ENCODE measurements around the gene DST.

DST gene

DNA sequence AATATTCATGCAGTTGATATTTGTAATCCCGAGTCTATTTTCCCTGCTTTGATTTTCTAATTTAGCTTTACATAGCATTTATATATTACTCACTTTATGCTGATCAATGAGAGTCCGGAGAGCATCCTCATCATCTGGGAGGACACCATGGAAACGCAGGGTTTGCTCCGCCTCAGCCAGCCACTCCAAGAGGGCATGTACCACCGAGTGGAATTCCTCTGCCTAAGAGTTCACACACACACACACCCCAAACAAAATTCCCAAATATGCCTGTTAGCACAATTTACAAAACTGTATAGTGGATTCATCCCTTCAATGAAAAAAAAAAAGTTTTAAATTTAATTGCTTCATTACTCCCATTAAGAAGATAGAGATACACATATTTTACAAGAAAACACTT lies 160.7 kb downstream of the DST start:
- no peak for DNase-seq (ENCODE audit: low spot score)

DNA sequence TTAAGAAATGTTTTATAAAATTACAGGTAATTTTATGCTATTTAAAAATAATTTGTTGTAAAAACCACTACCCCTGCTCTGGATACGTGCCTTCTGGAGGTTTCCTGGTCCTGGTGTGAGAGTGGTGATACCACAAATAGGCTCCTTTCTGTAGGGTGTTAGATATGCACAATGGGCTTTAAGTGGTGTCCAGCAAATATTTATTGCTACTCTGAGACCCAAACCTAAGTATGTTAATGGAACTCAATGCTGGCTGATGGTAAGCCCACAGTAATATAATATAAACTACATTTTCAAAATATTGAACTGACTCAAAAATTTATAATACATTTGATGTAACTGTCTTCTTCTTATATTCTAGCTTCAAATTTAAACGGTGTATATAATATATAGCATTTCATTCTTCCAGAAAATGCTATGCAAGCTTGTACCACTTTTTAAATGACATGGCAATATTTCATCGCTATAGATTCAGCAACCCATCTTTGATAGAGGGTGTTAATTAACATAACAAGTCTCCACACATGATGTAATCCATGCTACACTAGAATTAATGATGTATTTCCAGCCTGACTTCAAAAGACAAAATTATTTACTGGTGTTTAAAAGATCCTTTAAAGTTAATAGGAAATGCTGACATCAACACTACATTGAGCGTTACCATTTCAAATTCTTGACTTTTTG lies 161.9 kb downstream of the DST start:
- no peak for DNase-seq (ENCODE audit: low spot score)

DNA sequence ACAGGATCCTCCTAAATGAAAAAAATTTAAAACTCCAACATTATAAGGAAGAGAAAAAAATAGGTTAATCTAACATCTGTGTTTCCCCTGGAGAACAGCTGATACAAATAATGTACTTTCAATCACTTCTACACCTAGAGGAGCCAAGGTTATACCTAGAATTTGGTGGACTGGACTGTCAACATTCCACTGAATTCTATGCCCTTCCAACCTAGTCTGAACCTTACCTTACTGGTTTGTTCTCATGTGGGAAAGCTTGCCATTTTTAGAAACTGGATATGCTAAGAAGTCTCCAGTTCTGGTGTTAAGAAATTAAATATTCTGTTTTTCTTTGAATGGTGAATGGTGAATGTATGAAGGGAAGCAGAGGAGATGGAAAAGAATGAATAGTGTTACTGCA lies 162.4 kb downstream of the DST start:
- no peak for DNase-seq (ENCODE audit: low spot score)

- no peak for DNase-seq (ENCODE audit: low spot score)
Measured at GRCh38 chr6:56479381-56479780, 163.3 kb downstream of the DST start.

GRCh38 chr6:56478202-56478601 lies 164.5 kb downstream of the DST start:
- no peak for DNase-seq (ENCODE audit: low spot score)

DNA sequence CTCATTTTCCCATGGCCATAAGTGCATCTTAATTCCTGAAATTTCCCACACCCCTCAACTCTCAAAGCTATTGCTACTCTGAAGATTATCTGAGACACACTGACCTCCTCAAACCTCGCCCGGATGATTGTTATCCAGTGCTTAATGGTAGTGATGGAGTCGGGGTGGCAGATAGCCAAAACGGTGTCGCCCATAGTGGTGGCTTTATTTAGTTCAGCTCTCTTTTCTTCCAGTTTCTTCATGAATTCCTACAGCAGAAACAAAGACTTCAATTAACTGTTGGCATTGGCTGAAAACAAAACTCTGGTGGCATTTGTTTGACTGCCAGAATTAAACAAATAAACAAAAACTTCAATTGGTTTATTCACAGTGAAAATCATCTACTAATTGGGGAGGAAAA lies 165.4 kb downstream of the DST start:
- no peak for DNase-seq (ENCODE audit: low spot score)

- DNase-seq (ENCODE audit: low spot score) = peak; percentile 20
Measured at GRCh38 chr6:56475736-56476457, 166.8 kb downstream of the DST start.

DNA sequence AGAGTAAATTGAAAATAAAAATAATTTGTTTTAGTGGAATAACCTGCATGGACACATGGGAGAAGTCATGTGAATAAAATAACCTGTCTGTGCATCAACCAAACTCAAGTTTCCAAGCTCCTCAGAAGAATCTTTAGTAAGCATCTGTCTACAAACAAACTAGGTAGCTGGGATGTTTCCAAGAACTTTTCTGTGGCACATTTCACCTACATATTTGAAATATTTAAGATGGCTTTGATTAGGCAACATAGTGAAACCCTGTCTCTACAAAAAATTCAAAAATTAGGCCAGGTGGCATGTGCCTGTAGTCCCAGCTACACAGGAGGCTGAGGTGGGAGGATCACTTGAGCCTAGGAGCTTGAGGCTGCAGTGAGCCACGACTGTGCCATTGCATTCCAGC lies 168.2 kb downstream of the DST start:
- no peak for DNase-seq (ENCODE audit: low spot score)

DNA sequence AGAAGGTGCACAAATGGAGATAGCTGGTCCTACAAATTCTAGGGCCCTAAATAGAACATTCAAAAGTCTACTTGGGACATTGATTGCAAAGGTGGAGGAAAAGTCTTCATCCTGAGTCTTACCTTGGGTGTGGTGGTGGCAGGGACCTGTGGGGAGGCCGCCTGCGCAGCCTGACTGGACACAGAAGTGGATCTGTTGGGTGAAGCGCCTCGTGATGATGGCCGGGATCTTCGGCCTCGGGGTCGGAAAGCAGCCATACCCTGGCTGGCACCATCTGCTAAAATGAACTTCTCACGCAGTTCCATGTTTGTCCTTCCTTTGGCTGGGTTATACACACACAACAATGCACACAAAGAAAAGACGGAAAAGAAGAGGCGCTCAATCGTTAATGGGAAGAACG lies 179.2 kb downstream of the DST start:
- DNase-seq (ENCODE audit: low spot score) = no peak

- DNase-seq (ENCODE audit: low spot score) = no peak
Measured at GRCh38 chr6:56459030-56459805, 183.5 kb downstream of the DST start.

DNA sequence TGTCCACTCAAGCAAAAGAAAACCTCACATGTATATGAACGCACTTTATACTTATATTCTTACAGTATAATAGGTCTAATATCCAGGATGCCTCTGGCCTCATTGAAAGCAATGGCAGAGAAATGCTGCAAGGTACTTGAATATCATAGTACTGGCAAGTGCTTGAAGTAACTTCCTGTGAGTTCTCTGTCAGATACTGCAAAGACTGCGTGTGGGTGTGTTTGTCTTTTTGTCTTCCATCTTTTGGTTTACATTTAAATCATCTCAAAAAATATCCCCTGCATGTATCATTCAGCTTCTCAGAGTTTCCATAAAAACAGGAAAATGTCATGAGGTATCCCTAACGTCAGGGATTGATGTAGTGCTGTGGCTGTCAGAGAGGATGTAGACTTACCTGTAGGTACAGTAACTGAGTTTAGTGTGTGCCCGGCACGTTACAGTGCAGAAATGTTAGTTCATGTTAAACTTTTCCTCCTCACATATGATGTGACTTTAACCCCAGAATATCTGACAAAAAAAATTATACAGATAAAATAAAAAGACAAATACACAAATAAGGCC lies 184.3 kb downstream of the DST start:
- no peak for DNase-seq (ENCODE audit: low spot score)

DNA sequence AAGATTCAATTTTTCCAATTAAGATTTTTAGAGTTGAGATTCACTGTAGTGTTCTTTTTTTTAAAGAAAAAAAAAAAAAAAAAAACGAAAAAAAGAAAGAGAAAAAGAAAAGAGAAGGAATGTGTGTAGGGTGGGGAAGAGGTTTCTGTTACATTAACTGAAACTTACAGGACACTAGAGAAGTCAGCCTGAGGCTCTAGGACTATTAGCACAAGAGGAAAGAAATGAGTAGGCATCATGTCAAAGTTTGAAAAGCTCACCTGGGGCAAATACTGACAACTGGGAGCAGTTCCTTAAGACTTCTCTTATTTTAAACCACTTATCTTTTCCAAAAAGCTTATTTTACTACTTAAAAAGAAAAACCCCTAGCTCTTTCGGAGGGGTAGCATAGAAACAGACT lies 185.9 kb downstream of the DST start:
- DNase-seq (ENCODE audit: low spot score) = no peak

GRCh38 chr6:56450882-56451739 lies 191.6 kb downstream of the DST start:
- DNase-seq (ENCODE audit: low spot score) = no peak

DNA sequence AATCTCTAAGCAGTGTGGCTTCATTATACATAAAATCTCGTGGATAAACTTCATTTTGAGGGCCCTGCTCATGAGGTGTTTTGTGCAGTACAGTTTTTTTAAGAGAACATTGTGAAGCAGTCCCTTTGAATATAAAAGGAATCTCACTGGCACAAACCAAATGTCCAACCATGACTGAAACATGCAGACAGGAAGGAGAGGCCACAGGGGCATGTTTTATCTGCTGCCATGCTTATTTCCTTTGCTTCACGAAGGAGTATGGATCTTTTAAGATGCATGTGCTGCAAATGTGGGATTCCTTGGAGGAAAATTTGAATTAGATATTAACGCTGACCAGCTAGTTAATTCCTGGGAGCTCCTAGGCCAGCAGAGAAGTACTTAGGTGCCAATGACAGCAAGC lies 192.3 kb downstream of the DST start:
- DNase-seq (ENCODE audit: low spot score) = no peak

DNA sequence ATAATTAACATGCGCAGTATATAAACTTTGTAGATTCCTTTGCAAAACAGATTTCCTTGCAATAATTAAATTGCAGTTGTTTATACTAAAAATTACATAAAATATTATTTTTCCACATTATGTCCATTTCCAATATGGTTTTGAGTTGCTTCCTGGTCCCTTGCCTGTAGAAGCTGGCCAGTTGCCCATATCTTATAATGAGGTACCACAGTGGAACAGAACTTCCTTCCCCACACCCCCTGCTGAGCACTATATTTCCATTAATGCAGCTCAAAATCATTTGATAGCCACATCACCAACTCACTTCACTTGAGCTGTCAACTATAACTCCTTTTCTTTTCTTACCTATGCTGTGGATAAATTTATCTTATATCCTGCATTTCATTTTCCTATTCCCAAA lies 194.6 kb downstream of the DST start:
- peak; percentile 9 for DNase-seq (ENCODE audit: low spot score)

GRCh38 chr6:56445818-56446217 lies 196.9 kb downstream of the DST start:
- DNase-seq (ENCODE audit: low spot score) = no peak

DNA sequence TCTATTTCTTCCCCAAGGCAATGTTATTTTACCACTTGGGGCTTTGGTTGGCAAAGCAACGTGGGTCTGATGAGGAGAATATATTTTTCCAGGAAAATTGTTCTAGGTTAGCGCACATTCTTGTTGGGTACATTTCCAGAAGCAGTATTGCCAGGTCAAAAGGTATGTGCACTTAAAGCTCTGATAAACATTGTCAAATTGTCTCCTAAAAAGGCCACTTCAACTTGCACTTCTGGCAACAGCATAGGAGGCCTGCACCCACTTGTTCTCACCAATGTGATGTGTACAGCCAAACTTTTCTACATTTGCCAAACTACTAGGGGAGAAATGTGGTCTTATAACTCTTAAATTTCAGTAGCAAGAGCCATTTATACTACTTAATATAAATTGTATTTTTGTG lies 197.8 kb downstream of the DST start:
- DNase-seq (ENCODE audit: low spot score) = no peak

- peak; percentile 94 for DNase-seq (ENCODE audit: low spot score)
Measured at GRCh38 chr6:56440551-56440981, 202.1 kb downstream of the DST start.

- DNase-seq (ENCODE audit: low spot score) = peak; percentile 83
Measured at GRCh38 chr6:56437171-56437900, 205.4 kb downstream of the DST start.

- DNase-seq (ENCODE audit: low spot score) = no peak
Measured at GRCh38 chr6:56435754-56436153, 206.9 kb downstream of the DST start.

DNA sequence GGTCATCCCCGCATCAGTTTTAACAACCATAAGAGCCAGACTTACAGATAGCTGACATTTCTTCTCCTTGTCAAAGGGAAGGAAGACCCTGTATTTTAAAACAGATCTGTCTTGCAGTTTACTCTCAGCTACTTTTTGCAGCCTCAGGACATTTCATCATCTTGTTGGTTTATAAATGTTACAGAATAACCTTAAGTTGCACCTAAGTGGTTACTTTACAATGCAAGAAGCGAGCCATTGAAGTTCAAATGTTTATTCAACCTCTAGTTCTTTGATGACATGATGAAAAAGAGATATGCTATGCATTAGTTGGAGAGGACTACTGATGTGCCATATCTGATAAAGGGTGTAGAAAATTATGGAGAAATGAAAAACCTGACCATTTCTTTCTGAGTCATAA lies 207.4 kb downstream of the DST start:
- DNase-seq (ENCODE audit: low spot score) = no peak

Measured in kidney tubule cell (primary cell).